ENCODE data around the gene GRID1.
A peak's percentile ranks its signal among the peaks of the same experiment; 100 is the strongest.

GRID1 gene

GRCh38 chr10:85607043-85607695 lies 759.4 kb downstream of the GRID1 start:
- DNase-seq, result no peak

GRCh38 chr10:85606401-85606800 lies 760.2 kb downstream of the GRID1 start:
- no peak for DNase-seq

GRCh38 chr10:85604884-85605283 lies 761.7 kb downstream of the GRID1 start:
- DNase-seq, result no peak

- no peak for DNase-seq
Observed at GRCh38 chr10:85604136-85604725, 762.4 kb downstream of the GRID1 start.

- DNase-seq, result no peak
Observed at GRCh38 chr10:85603151-85603940, 763.2 kb downstream of the GRID1 start.

GRCh38 chr10:85602713-85603112 lies 763.9 kb downstream of the GRID1 start:
- no peak for DNase-seq

GRCh38 chr10:85602306-85602705 lies 764.3 kb downstream of the GRID1 start:
- no peak for DNase-seq

- no peak for DNase-seq
Observed at GRCh38 chr10:85601526-85601925, 765.1 kb downstream of the GRID1 start.

- DNase-seq, result peak in 1 of 14 donors; percentile 7
Observed at GRCh38 chr10:85600744-85601081, 765.9 kb downstream of the GRID1 start.

GRCh38 chr10:85600026-85600743 lies 766.4 kb downstream of the GRID1 start:
- peak in 4 of 14 donors; percentile 15 to 37 (median 20) for DNase-seq

GRCh38 chr10:85599081-85599480 lies 767.5 kb downstream of the GRID1 start:
- no peak for DNase-seq

- DNase-seq, result no peak
Observed at GRCh38 chr10:85598646-85599045, 767.9 kb downstream of the GRID1 start.

- no peak for DNase-seq
Observed at GRCh38 chr10:85597006-85597405, 769.6 kb downstream of the GRID1 start.

- DNase-seq, result no peak
Observed at GRCh38 chr10:85596389-85596788, 770.2 kb downstream of the GRID1 start.

- no peak for DNase-seq
Observed at GRCh38 chr10:85594239-85594638, 772.4 kb downstream of the GRID1 start.

GRCh38 chr10:85593226-85593772 lies 773.3 kb downstream of the GRID1 start:
- no peak for DNase-seq

GRCh38 chr10:85581371-85581770 lies 785.2 kb downstream of the GRID1 start:
- no peak for DNase-seq

- DNase-seq, result no peak
Observed at GRCh38 chr10:85580585-85580984, 786.0 kb downstream of the GRID1 start.

GRCh38 chr10:85578860-85579259 lies 787.7 kb downstream of the GRID1 start:
- no peak for DNase-seq

- DNase-seq, result no peak
Observed at GRCh38 chr10:85575441-85575840, 791.2 kb downstream of the GRID1 start.

GRCh38 chr10:85570871-85571270 lies 795.7 kb downstream of the GRID1 start:
- no peak for DNase-seq

GRCh38 chr10:85565381-85565780 lies 801.2 kb downstream of the GRID1 start:
- DNase-seq, result no peak

- no peak for DNase-seq
Observed at GRCh38 chr10:85558533-85558932, 808.1 kb downstream of the GRID1 start.
